Ishikawa (cell line): ENCODE measurements around the gene ARMC8.

ENCODE experiments used
- CEBPB ChIP-seq: IDR thresholded peaks from 2 replicates; pipeline ENCODE4 v1.6.1; 2012
- CREB1 ChIP-seq: IDR thresholded peaks from 2 replicates; pipeline ENCODE4 v1.6.1; 2012; ENCODE audit warnings: low read depth
- EP300 ChIP-seq: IDR thresholded peaks from 2 replicates; pipeline ENCODE4 v1.6.1; 2012; ENCODE audit warnings: borderline replicate concordance
- FOXM1 ChIP-seq: IDR thresholded peaks from 2 replicates; pipeline ENCODE4 v1.6.1; 2012; ENCODE audit warnings: low read depth, borderline replicate concordance
- MAX ChIP-seq: IDR thresholded peaks from 2 replicates; pipeline ENCODE4 v1.6.1; 2012
- NFIC ChIP-seq: IDR thresholded peaks from 2 replicates; pipeline ENCODE4 v1.6.1; 2012
- RAD21 ChIP-seq: IDR thresholded peaks from 2 replicates; pipeline ENCODE4 v1.6.1; 2012; ENCODE audit warnings: low read depth
- REST ChIP-seq: IDR thresholded peaks from 2 replicates; pipeline ENCODE4 v1.6.1; 2012; ENCODE audit warnings: low read depth, mild to moderate bottlenecking
- ZBTB7A ChIP-seq: IDR thresholded peaks from 2 replicates; pipeline ENCODE4 v1.6.1; 2012; ENCODE audit warnings: low read depth

GRCh38 chr3:138254216-138254615 is 67.1 kb downstream of the ARMC8 start:
- TF ChIP-seq EP300 (no peak), CEBPB (no peak; the same call in 1 of the 2 replicates), NFIC (no peak), REST (no peak), RAD21 (no peak), MAX (no peak), ZBTB7A (no peak), CREB1 (no peak), FOXM1 (no peak)
